Fibroblast of pulmonary artery (primary cell): ENCODE measurements around the gene SLC34A1.
"Not testable (repeated sequence)": the region's sequence is repeated elsewhere in the genome, so short reads cannot be mapped to it uniquely, and the experiment has no call there.

Experiments
- DNase-seq: peaks from one replicate; pipeline ENCODE4 v3.0.0-alpha.2; 2010; ENCODE audit warnings: low read depth
- H3K4me3 ChIP-seq: replicated peaks from 2 replicates; pipeline ENCODE4 v1.5.1; 2011; ENCODE audit warnings: low read depth, mild to moderate bottlenecking, control low read depth, low read length, moderate library complexity
- TF ChIP-seq, protein P1 (sequence below): IDR thresholded peaks from 2 replicates; pipeline ENCODE4 v1.5.1; 2011; ENCODE audit warnings: mild to moderate bottlenecking, control low read depth, low read length, inconsistent platforms; ENCODE audit errors: missing control alignments

Gene SLC34A1

DNA sequence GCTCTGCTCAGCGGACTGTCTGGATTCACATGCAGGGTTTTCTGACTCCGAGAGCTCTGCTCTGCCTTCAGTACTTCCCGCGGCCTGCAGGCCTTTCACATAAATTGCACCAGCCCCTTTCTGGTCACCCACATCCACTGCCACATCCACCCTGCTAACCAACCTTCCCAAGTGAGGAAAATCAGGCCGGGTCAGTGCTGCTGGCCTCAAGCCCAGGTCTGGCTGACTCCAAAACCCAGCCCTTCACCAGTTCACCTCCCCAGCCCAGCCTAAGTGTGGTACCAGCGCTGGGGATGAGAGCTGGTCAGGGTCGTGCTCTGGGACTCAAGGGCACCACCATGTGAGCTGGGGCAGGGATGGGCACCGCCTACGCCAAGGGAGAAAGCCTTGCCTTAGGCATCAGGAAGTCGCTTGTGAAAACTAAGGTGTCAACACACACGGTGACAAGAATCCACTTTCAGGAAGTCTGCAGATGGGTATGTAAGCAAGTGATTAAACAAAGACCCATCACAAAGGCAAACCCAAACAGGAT lies 45.1 kb upstream of the SLC34A1 start:
- DNase-seq = no peak
- no peak overlapping the region for H3K4me3 ChIP-seq
- TF ChIP-seq, protein P1, sequence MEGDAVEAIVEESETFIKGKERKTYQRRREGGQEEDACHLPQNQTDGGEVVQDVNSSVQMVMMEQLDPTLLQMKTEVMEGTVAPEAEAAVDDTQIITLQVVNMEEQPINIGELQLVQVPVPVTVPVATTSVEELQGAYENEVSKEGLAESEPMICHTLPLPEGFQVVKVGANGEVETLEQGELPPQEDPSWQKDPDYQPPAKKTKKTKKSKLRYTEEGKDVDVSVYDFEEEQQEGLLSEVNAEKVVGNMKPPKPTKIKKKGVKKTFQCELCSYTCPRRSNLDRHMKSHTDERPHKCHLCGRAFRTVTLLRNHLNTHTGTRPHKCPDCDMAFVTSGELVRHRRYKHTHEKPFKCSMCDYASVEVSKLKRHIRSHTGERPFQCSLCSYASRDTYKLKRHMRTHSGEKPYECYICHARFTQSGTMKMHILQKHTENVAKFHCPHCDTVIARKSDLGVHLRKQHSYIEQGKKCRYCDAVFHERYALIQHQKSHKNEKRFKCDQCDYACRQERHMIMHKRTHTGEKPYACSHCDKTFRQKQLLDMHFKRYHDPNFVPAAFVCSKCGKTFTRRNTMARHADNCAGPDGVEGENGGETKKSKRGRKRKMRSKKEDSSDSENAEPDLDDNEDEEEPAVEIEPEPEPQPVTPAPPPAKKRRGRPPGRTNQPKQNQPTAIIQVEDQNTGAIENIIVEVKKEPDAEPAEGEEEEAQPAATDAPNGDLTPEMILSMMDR = no peak

- not testable (repeated sequence) for DNase-seq
Observed at GRCh38 chr5:177343000-177343399, 41.2 kb upstream of the SLC34A1 start.

GRCh38 chr5:177343777-177344176 lies 40.5 kb upstream of the SLC34A1 start:
- no peak for DNase-seq
- TF ChIP-seq, protein P1 = no peak
- H3K4me3 ChIP-seq = no peak overlapping the region

More at GRCh38 chr5:177343000-177343399, 41.2 kb upstream of the SLC34A1 start:
- H3K4me3 ChIP-seq = not testable (repeated sequence)

- TF ChIP-seq, protein P1 = no peak
- no peak for DNase-seq
- no peak overlapping the region for H3K4me3 ChIP-seq
Observed at GRCh38 chr5:177344891-177345290, 39.3 kb upstream of the SLC34A1 start.

DNA sequence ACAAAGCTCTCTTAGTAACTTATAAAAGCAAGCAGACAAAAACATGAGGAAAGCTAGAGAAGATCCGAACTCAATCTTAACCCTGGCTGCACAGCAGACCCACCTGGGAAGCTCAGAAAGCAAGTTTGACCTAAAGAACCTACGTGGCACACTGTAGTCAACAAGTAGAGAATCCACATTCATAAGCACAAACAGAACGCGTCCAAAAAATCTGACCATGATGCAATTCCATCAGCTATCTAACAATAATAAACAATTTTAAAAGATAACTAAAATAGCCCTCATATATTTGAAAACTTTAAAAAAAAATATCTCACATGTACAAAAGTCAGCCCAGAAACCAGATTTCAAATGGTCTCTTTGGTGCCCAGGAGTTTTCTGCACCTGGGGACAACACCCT lies 37.4 kb upstream of the SLC34A1 start:
- TF ChIP-seq, protein P1 = no peak
- DNase-seq = no peak
- H3K4me3 ChIP-seq = no peak overlapping the region

GRCh38 chr5:177347699-177348098 lies 36.5 kb upstream of the SLC34A1 start:
- DNase-seq = no peak
- no peak overlapping the region for H3K4me3 ChIP-seq
- TF ChIP-seq, protein P1 = no peak

DNA sequence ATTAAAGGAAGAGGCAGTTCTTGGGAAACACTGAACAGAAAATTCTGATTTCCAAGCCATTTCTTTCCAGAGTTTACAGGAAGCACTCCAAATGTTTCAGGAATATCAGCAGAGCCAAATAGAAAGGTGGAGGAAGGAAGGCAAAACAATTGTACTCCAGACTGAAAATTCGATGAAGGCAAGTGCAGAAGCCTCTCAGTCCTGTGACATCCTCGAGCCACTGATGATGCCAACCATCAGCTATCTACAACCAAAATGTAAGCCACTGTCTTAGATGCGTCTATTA lies 34.9 kb upstream of the SLC34A1 start:
- H3K4me3 ChIP-seq = no peak overlapping the region
- TF ChIP-seq, protein P1 = no peak
- DNase-seq = no peak

DNA sequence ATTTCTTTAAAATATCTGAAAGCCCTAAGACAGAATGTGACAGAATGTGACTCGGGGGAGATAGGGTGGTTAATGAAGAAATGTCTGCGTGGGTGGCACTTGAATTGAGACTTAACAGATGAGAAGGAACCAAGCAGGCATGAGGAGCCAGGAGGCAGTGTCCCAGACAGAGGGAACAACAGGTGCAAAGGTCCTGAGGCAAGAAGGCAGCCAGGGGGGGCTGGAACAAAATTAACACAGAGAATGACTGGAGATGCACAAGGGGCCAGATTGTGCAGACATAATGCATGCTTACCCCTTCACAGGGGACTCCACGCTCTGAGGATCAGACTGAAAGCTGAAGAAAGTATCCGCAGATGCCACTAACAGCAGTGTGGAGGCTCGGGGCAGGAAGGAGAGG lies 34.5 kb upstream of the SLC34A1 start:
- TF ChIP-seq, protein P1 = no peak
- DNase-seq = no peak
- H3K4me3 ChIP-seq = peak overlapping the region; percentile 11
